ENCODE data around the gene SPINDOC. TPM values are rescaled to one million over a fixed set of nuclear protein-coding genes. Genes with fewer than 3 reads are reported as not detected.
"Not testable (repeated sequence)": the region's sequence is repeated elsewhere in the genome, so short reads cannot be mapped to it uniquely, and the experiment has no call there.

The SPINDOC gene
- total RNA-seq, 2 donors from 2014 or later: 96.1 to 103 TPM

GRCh38 chr11:63769042-63769713, 44.1 kb upstream of the SPINDOC start:
- H3K4me1 Mint-ChIP-seq: peaks cover 33% of the 10 kb centered on the region
- H3K27me3 ChIP-seq (ENCODE audit: control insufficient read depth, insufficient read depth, low read length, poor library complexity, severe bottlenecking): peaks cover 14% of the 10 kb centered on the region
- H3K36me3 Mint-ChIP-seq (ENCODE audit: low read depth): peaks cover 2% of the 10 kb centered on the region
- DNase-seq: peak; percentile 66
- H3K4me3 ChIP-seq (ENCODE audit: low read length): peak overlapping the region; percentile 76
- TF ChIP-seq, protein P1, sequence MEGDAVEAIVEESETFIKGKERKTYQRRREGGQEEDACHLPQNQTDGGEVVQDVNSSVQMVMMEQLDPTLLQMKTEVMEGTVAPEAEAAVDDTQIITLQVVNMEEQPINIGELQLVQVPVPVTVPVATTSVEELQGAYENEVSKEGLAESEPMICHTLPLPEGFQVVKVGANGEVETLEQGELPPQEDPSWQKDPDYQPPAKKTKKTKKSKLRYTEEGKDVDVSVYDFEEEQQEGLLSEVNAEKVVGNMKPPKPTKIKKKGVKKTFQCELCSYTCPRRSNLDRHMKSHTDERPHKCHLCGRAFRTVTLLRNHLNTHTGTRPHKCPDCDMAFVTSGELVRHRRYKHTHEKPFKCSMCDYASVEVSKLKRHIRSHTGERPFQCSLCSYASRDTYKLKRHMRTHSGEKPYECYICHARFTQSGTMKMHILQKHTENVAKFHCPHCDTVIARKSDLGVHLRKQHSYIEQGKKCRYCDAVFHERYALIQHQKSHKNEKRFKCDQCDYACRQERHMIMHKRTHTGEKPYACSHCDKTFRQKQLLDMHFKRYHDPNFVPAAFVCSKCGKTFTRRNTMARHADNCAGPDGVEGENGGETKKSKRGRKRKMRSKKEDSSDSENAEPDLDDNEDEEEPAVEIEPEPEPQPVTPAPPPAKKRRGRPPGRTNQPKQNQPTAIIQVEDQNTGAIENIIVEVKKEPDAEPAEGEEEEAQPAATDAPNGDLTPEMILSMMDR (conservative IDR thresholded peaks at IDR 0.05): no peak
- no peaks in the 10 kb centered on the region for H3K9me3 Mint-ChIP-seq
- no peaks in the 10 kb centered on the region for H3K9me3 ChIP-seq (ENCODE audit: control insufficient read depth, low read length)
- H3K9ac ChIP-seq (ENCODE audit: extremely low read depth, low read length, poor library complexity, severe bottlenecking): peak overlapping the region; percentile 34
- peaks cover 29% of the 10 kb centered on the region for H3K27me3 Mint-ChIP-seq (ENCODE audit: insufficient read depth)
- WGBS, 2 experiments (ENCODE audit: insufficient coverage in 1 of 2, insufficient read length in 1 of 2): 0 to 1% methylated on average over 13 to 82 of the region's 82 CpGs
- H3K36me3 ChIP-seq (ENCODE audit: control insufficient read depth, insufficient read depth, low read length): peaks cover 4% of the 10 kb centered on the region
- peak overlapping the region; percentile 70 for H3K27ac ChIP-seq (ENCODE audit: low read depth, low read length)
- peaks cover 5% of the 10 kb centered on the region for H3K4me1 ChIP-seq (ENCODE audit: control insufficient read depth, insufficient read depth, low read length)
- H3K27ac Mint-ChIP-seq: no peak overlapping the region
- peak overlapping the region; percentile 91 for H3K4me3 Mint-ChIP-seq

- TF ChIP-seq, protein P1 (conservative IDR thresholded peaks at IDR 0.05): no peak
- peaks cover 14% of the 10 kb centered on the region for H3K27me3 ChIP-seq (ENCODE audit: control insufficient read depth, insufficient read depth, low read length, poor library complexity, severe bottlenecking)
- peak overlapping the region; percentile 70 for H3K27ac ChIP-seq (ENCODE audit: low read depth, low read length)
- peak; percentile 76 for DNase-seq
- H3K9me3 ChIP-seq (ENCODE audit: control insufficient read depth, low read length): no peaks in the 10 kb centered on the region
- peak overlapping the region; percentile 76 for H3K4me3 ChIP-seq (ENCODE audit: low read length)
- Mint-ChIP-seq H3K4me1 (peaks cover 33% of the 10 kb centered on the region), H3K36me3 (ENCODE audit: low read depth) (peaks cover 2% of the 10 kb centered on the region), H3K4me3 (peak overlapping the region; percentile 91), H3K27me3 (ENCODE audit: insufficient read depth) (peaks cover 33% of the 10 kb centered on the region), H3K27ac (peak overlapping the region; percentile 72), H3K9me3 (no peaks in the 10 kb centered on the region)
- WGBS, 2 experiments (ENCODE audit: insufficient coverage in 1 of 2, insufficient read length in 1 of 2): 14 to 19% methylated on average over 29 to 35 of the region's 35 CpGs
- H3K36me3 ChIP-seq (ENCODE audit: control insufficient read depth, insufficient read depth, low read length): peaks cover 4% of the 10 kb centered on the region
- H3K4me1 ChIP-seq (ENCODE audit: control insufficient read depth, insufficient read depth, low read length): peaks cover 2% of the 10 kb centered on the region
- H3K9ac ChIP-seq (ENCODE audit: extremely low read depth, low read length, poor library complexity, severe bottlenecking): peak overlapping the region; percentile 34
Measured at GRCh38 chr11:63769714-63770455, 43.4 kb upstream of the SPINDOC start.

GRCh38 chr11:63770763-63771162, 42.5 kb upstream of the SPINDOC start:
- H3K9me3 Mint-ChIP-seq: no peaks in the 10 kb centered on the region
- no peaks in the 10 kb centered on the region for H3K4me1 ChIP-seq (ENCODE audit: control insufficient read depth, insufficient read depth, low read length)
- TF ChIP-seq, protein P1 (conservative IDR thresholded peaks at IDR 0.05): no peak
- H3K9me3 ChIP-seq (ENCODE audit: control insufficient read depth, low read length): no peaks in the 10 kb centered on the region
- H3K4me1 Mint-ChIP-seq: peaks cover 28% of the 10 kb centered on the region
- H3K36me3 ChIP-seq (ENCODE audit: control insufficient read depth, insufficient read depth, low read length): peaks cover under 1% of the 10 kb centered on the region
- DNase-seq: no peak
- H3K36me3 Mint-ChIP-seq (ENCODE audit: low read depth): no peaks in the 10 kb centered on the region
- H3K27me3 Mint-ChIP-seq (ENCODE audit: insufficient read depth): peaks cover 37% of the 10 kb centered on the region
- H3K9ac ChIP-seq (ENCODE audit: extremely low read depth, low read length, poor library complexity, severe bottlenecking): no peak overlapping the region
- no peak overlapping the region for H3K4me3 ChIP-seq (ENCODE audit: low read length)
- H3K27ac Mint-ChIP-seq: no peak overlapping the region
- H3K4me3 Mint-ChIP-seq: peak overlapping the region; percentile 91
- H3K27ac ChIP-seq (ENCODE audit: low read depth, low read length): no peak overlapping the region
- peaks cover 14% of the 10 kb centered on the region for H3K27me3 ChIP-seq (ENCODE audit: control insufficient read depth, insufficient read depth, low read length, poor library complexity, severe bottlenecking)
- 91 to 100% methylated on average over 2 to 7 of the region's 7 CpGs for WGBS, 2 experiments (ENCODE audit: insufficient coverage in 1 of 2, insufficient read length in 1 of 2)

GRCh38 chr11:63771741-63772318, 41.4 kb upstream of the SPINDOC start:
- 70 to 100% methylated on average over 1 to 2 of the region's 2 CpGs for WGBS, 2 experiments (ENCODE audit: insufficient coverage in 1 of 2, insufficient read length in 1 of 2)
- not testable (repeated sequence) for H3K27ac Mint-ChIP-seq; H3K27ac ChIP-seq (ENCODE audit: low read depth, low read length)

More at GRCh38 chr11:63771741-63772318, 41.4 kb upstream of the SPINDOC start:
- H3K4me1 Mint-ChIP-seq: peaks cover 22% of the 10 kb centered on the region
- not testable (repeated sequence) for H3K4me3 ChIP-seq (ENCODE audit: low read length); H3K9ac ChIP-seq (ENCODE audit: extremely low read depth, low read length, poor library complexity, severe bottlenecking); H3K4me1 ChIP-seq (ENCODE audit: control insufficient read depth, insufficient read depth, low read length); DNase-seq; H3K4me3 Mint-ChIP-seq; H3K36me3 Mint-ChIP-seq (ENCODE audit: low read depth); H3K36me3 ChIP-seq (ENCODE audit: control insufficient read depth, insufficient read depth, low read length); H3K9me3 ChIP-seq (ENCODE audit: control insufficient read depth, low read length); H3K9me3 Mint-ChIP-seq
- peaks cover 39% of the 10 kb centered on the region for H3K27me3 Mint-ChIP-seq (ENCODE audit: insufficient read depth)
- peaks cover 14% of the 10 kb centered on the region for H3K27me3 ChIP-seq (ENCODE audit: control insufficient read depth, insufficient read depth, low read length, poor library complexity, severe bottlenecking)
